Naive thymus-derived CD4-positive, alpha-beta T cell (primary cell): ENCODE data around the gene STON2. TPM values are rescaled to one million over a fixed set of nuclear protein-coding genes. Genes with fewer than 3 reads are reported as not detected.
A peak's percentile ranks its signal among the peaks of the same experiment; 100 is the strongest.

Experiments
- ATAC-seq: fragments of 150-1000 bp; cut with Tn5 transposase; 2 replicates; pipeline ENCODE4 v1.10.0; 2021; ENCODE audit warnings: mild to moderate bottlenecking, moderate library complexity
- CTCF ChIA-PET: fragments of 350-600 bp; sonication (Branson Sonifier 250); formaldehyde crosslinking; loops from one replicate; lab custom pipeline; 2021; ENCODE audit warnings: antibody characterized with exemption; lab: Charles Lee
- POLR2A ChIA-PET: fragments of 350-600 bp; sonication (Branson Sonifier 250); formaldehyde crosslinking; loops from one replicate; lab custom pipeline; 2021; ENCODE audit warnings: antibody characterized with exemption, inconsistent platforms; lab: Charles Lee
- DNase-seq, 9 donors: peaks; one replicate each; pipeline versions ENCODE4 v3.0.0 to v3.0.0-alpha.2; 2020 to 2022; ENCODE audit warnings: mixed read lengths in 1 of 9
- H3K27ac ChIP-seq: one replicate; pipeline ENCODE4 v1.7.0; 2013; ENCODE audit warnings: mild to moderate bottlenecking, low read depth, low read length, moderate library complexity
- H3K27me3 ChIP-seq, 2 donors: one replicate each; pipeline ENCODE4 v1.7.0; 2013; ENCODE audit warnings: low read length in 2 of 2, mild to moderate bottlenecking in 2 of 2, moderate library complexity in 2 of 2; ENCODE audit not compliant: control insufficient read depth in 2 of 2, insufficient read depth in 2 of 2
- H3K36me3 ChIP-seq, 3 experiments: 1 replicate in 2 of 3; 2 replicates in 1 of 3; pipeline ENCODE4 v1.7.0; 2013; ENCODE audit warnings: low read length in 3 of 3, mild to moderate bottlenecking in 3 of 3, moderate library complexity in 1 of 3; ENCODE audit not compliant: insufficient read depth in 3 of 3, control insufficient read depth in 2 of 3
- H3K4me1 ChIP-seq, 2 donors: one replicate each; pipeline ENCODE4 v1.7.0; 2013; ENCODE audit warnings: low read length in 2 of 2, mild to moderate bottlenecking in 2 of 2, moderate library complexity in 1 of 2; ENCODE audit not compliant: control insufficient read depth in 2 of 2, insufficient read depth in 2 of 2
- H3K4me3 ChIP-seq: 2 replicates; pipeline ENCODE4 v1.7.0; 2013; ENCODE audit warnings: mild to moderate bottlenecking, low read length
- H3K9me3 ChIP-seq, 3 experiments: 1 replicate in 2 of 3; 2 replicates in 1 of 3; pipeline ENCODE4 v1.7.0; 2013; ENCODE audit warnings: low read length in 3 of 3; ENCODE audit not compliant: control insufficient read depth in 2 of 3
- H3K27ac Mint-ChIP-seq, 9 donors: one replicate each; pipeline ENCODE4 v1.8.0; 2020 to 2022; ENCODE audit warnings: mixed read lengths in 9 of 9, mild to moderate bottlenecking in 8 of 9, moderate library complexity in 5 of 9, inconsistent platforms in 2 of 9
- H3K27me3 Mint-ChIP-seq, 5 donors: one replicate each; pipeline ENCODE4 v1.8.0; 2021 to 2022; ENCODE audit warnings: mixed read lengths in 5 of 5, mild to moderate bottlenecking in 1 of 5
- H3K36me3 Mint-ChIP-seq, 5 donors: one replicate each; pipeline ENCODE4 v1.8.0; 2020 to 2022; ENCODE audit warnings: mixed read lengths in 5 of 5, mild to moderate bottlenecking in 3 of 5, inconsistent platforms in 1 of 5
- H3K4me1 Mint-ChIP-seq, 7 donors: one replicate each; pipeline ENCODE4 v1.8.0; 2020 to 2022; ENCODE audit warnings: mixed read lengths in 7 of 7, mild to moderate bottlenecking in 3 of 7, inconsistent platforms in 1 of 7
- H3K4me3 Mint-ChIP-seq, 10 donors: one replicate each; pipeline ENCODE4 v1.8.0; 2020 to 2022; ENCODE audit warnings: mild to moderate bottlenecking in 10 of 10, mixed read lengths in 10 of 10, moderate library complexity in 6 of 10, inconsistent platforms in 2 of 10
- H3K9me3 Mint-ChIP-seq, 11 donors: one replicate each; pipeline ENCODE4 v1.8.0; 2020 to 2022; ENCODE audit warnings: mixed read lengths in 11 of 11, mild to moderate bottlenecking in 4 of 11, inconsistent platforms in 1 of 11, moderate library complexity in 1 of 11
- intact Hi-C, 2 donors: fragments of 100-400 bp; cut with micrococcal nuclease; formaldehyde crosslinking; loops; one replicate each; pipeline ENCODE4 v1.15.1; 2023
- polyA plus RNA-seq, 2 donors: library from polyadenylated mRNA; unstranded; fragments of 300-500 nt; fragmentation: Illumina TruSeq; gene quantifications; one replicate each; pipeline ENCODE4 v1.2.3, GENCODE V29; 2021
- total RNA-seq, 6 experiments: library from RNA in 5 of 6; stranded (reverse) in 5 of 6; gene quantifications; 1 replicate in 5 of 6; 2 replicates in 1 of 6; pipeline ENCODE4 v1.2.3 and lab custom pipeline; 2021 to 2026

STON2 gene
- total and polyA plus RNA-seq, 7 experiments from 2014 or later: 0.19 to 3.4 (median 0.65) TPM; not detected in 4

DNA sequence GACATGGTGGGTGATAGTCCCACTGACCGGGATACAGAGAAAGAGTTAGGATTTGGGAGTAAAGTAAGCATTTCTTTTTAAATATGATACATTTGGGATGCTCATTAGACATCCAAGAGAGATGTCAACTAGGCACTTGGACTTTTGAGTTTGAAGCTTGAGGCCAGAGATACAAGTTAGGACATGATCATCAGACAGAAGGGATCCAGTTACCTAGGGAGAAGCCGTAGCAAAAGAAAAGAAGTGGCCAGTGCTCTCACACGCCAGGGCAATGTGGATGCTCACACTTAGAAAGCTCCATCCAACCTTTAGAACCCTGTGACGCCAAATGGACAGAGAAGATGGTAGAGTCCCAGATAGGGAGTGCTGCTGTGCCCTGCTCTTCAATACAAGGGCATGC, 14.0 kb upstream of the STON2 start:
- ChIA-PET CTCF (no interaction called here), POLR2A (interaction anchor here (0.6 kb wide), 1 partner anchor 191 kb away, joined by 3 read pairs; no protein-coding TSS in a partner anchor)
- Histone ChIP-seq H3K9me3 (no peaks in the 10 kb centered on the region), H3K4me1 (no peaks in the 10 kb centered on the region), H3K27ac (no peak overlapping the region), H3K4me3 (no peak overlapping the region), H3K27me3 (no peaks in the 10 kb centered on the region), H3K36me3 (no peaks in the 10 kb centered on the region)
- H3K27me3 Mint-ChIP-seq: peaks cover 4 to 22% (median 8%) of the 10 kb centered on the region in 5 donors
- intact Hi-C loops: no loop called here
- H3K36me3 Mint-ChIP-seq: peaks cover 0 to 9% (median 0%) of the 10 kb centered on the region in 5 donors
- H3K4me3 Mint-ChIP-seq: no peak overlapping the region
- no peak overlapping the region for H3K27ac Mint-ChIP-seq
- H3K4me1 Mint-ChIP-seq: peaks cover 0 to 3% (median 0%) of the 10 kb centered on the region in 7 donors
- ATAC-seq (no peak), DNase-seq (no peak)
- peaks cover 0 to 13% (median 4%) of the 10 kb centered on the region in 11 donors for H3K9me3 Mint-ChIP-seq

- ATAC-seq: no peak
- Histone ChIP-seq H3K27me3 (no peaks in the 10 kb centered on the region), H3K4me3 (no peak overlapping the region), H3K36me3 (no peaks in the 10 kb centered on the region), H3K9me3 (no peaks in the 10 kb centered on the region), H3K4me1 (no peaks in the 10 kb centered on the region), H3K27ac (no peak overlapping the region)
- Mint-ChIP-seq H3K36me3 (peaks cover 0 to 9% (median 0%) of the 10 kb centered on the region in 5 donors), H3K9me3 (peaks cover 0 to 10% (median 4%) of the 10 kb centered on the region in 11 donors), H3K4me3 (no peak overlapping the region), H3K27me3 (peaks cover 5 to 25% (median 8%) of the 10 kb centered on the region in 5 donors), H3K27ac (no peak overlapping the region), H3K4me1 (peaks cover 0 to 3% (median 0%) of the 10 kb centered on the region in 7 donors)
- intact Hi-C loops: no loop called here
- ChIA-PET CTCF (no interaction called here), POLR2A (no interaction called here)
- DNase-seq: no peak
Measured at GRCh38 chr14:81412779-81413178, 12.7 kb upstream of the STON2 start.

DNA sequence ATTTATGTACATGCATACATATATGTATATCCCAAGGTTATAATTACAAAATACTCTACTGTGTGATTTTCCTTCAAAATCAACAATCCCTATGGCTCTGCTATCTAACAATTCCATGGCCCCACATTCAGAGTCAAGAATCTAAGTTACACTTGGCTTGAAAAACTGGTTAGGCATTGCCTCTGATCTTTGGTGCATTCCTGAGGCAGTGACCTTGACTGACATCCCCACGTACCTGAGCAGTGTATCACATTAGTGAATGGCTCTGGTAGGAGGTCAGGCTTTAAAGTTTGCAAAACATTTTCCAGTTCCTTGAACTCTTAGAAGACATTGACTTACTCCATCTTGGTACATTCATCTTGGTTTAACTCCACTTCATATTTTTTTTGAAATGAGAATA, 8.5 kb upstream of the STON2 start:
- no peaks in the 10 kb centered on the region for H3K36me3 ChIP-seq
- Mint-ChIP-seq H3K27me3 (peaks cover 18 to 32% (median 21%) of the 10 kb centered on the region in 5 donors), H3K4me3 (no peak overlapping the region), H3K4me1 (no peaks in the 10 kb centered on the region), H3K9me3 (peaks cover 0 to 13% (median 2%) of the 10 kb centered on the region in 11 donors), H3K36me3 (peaks cover 0 to 6% (median 0%) of the 10 kb centered on the region in 5 donors), H3K27ac (no peak overlapping the region)
- H3K9me3 ChIP-seq: no peaks in the 10 kb centered on the region
- ChIA-PET CTCF (no interaction called here), POLR2A (no interaction called here)
- no peak overlapping the region for H3K27ac ChIP-seq
- DNase-seq (no peak), ATAC-seq (no peak)
- H3K27me3 ChIP-seq: no peaks in the 10 kb centered on the region
- H3K4me1 ChIP-seq: no peaks in the 10 kb centered on the region
- intact Hi-C loops: no loop called here
- no peak overlapping the region for H3K4me3 ChIP-seq

DNA sequence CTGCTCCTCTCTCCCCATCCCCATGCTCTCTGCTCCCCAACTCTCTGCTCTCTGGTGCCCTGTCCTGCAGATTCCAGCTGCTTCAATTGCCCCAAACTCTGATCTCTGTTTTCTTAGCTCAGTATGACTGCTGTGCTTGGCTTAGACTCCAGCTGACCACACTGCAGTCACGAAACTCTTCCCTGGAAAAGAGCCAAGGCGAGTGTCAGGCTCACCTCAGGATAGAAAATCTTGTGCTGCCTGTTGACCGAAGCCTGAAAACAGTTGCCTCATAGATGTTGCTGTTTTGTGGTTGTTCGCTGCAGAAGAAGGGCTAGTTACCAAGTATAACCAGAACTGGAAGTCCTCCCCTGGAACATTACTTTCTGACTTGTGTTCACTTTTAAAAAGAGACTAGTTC, 6.7 kb upstream of the STON2 start:
- H3K4me3 ChIP-seq: no peak overlapping the region
- no peak for ATAC-seq
- H3K36me3 ChIP-seq: no peaks in the 10 kb centered on the region
- H3K9me3 ChIP-seq: no peaks in the 10 kb centered on the region
- H3K4me1 ChIP-seq: no peaks in the 10 kb centered on the region
- DNase-seq: no peak
- Mint-ChIP-seq H3K27me3 (peaks cover 19 to 41% (median 22%) of the 10 kb centered on the region in 5 donors), H3K4me1 (peaks cover 0 to 5% (median 0%) of the 10 kb centered on the region in 7 donors), H3K4me3 (no peak overlapping the region), H3K36me3 (peaks cover 0 to 6% (median 0%) of the 10 kb centered on the region in 5 donors), H3K27ac (no peak overlapping the region), H3K9me3 (peaks cover 0 to 13% (median 2%) of the 10 kb centered on the region in 11 donors)
- CTCF ChIA-PET: no interaction called here
- no peak overlapping the region for H3K27ac ChIP-seq
- H3K27me3 ChIP-seq: no peaks in the 10 kb centered on the region
- intact Hi-C loops: no loop called here
- POLR2A ChIA-PET: no interaction called here

DNA sequence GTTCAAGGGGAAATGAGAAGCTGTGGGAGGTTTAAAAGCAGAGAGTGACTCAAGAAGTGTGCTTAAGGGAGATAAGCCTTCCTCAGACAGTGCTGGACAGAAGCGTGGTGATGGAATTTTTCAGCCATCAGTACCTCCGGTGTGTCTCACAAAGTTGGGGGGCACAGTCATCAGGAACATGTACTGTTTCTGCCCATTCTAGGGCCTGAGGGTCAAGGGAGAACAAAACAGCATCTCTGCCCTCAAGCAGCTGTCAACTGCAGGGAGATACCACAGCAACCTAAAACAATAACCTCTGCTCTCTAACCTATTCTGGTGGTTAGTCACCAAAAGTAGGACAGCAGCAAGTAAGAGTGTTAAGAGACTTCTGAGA, 2.0 kb upstream of the STON2 start:
- Mint-ChIP-seq H3K9me3 (peaks cover 0 to 13% (median 3%) of the 10 kb centered on the region in 11 donors), H3K4me3 (no peak overlapping the region), H3K27me3 (peaks cover 11 to 41% (median 16%) of the 10 kb centered on the region in 5 donors), H3K4me1 (peaks cover 0 to 29% (median 0%) of the 10 kb centered on the region in 7 donors), H3K36me3 (no peaks in the 10 kb centered on the region), H3K27ac (no peak overlapping the region)
- intact Hi-C loops: no loop called here
- ChIA-PET POLR2A (no interaction called here), CTCF (no interaction called here)
- DNase-seq (no peak), ATAC-seq (peak; percentile 26)
- Histone ChIP-seq H3K9me3 (no peaks in the 10 kb centered on the region), H3K27me3 (no peaks in the 10 kb centered on the region), H3K27ac (no peak overlapping the region), H3K4me1 (no peaks in the 10 kb centered on the region), H3K4me3 (no peak overlapping the region), H3K36me3 (no peaks in the 10 kb centered on the region)

GRCh38 chr14:81401420-81402122, 1.4 kb upstream of the STON2 start:
- ATAC-seq (peak; percentile 54), DNase-seq (no peak)
- Mint-ChIP-seq H3K27ac (peak overlapping the region in 1 of 9 donors; percentile 1), H3K4me3 (no peak overlapping the region), H3K9me3 (peaks cover 0 to 13% (median 3%) of the 10 kb centered on the region in 11 donors), H3K36me3 (no peaks in the 10 kb centered on the region), H3K27me3 (peaks cover 7 to 36% (median 14%) of the 10 kb centered on the region in 5 donors), H3K4me1 (peaks cover 0 to 29% (median 0%) of the 10 kb centered on the region in 7 donors)
- CTCF ChIA-PET: no interaction called here
- Histone ChIP-seq H3K4me1 (no peaks in the 10 kb centered on the region), H3K27ac (no peak overlapping the region), H3K27me3 (no peaks in the 10 kb centered on the region), H3K4me3 (no peak overlapping the region), H3K9me3 (no peaks in the 10 kb centered on the region), H3K36me3 (no peaks in the 10 kb centered on the region)
- intact Hi-C loops: no loop called here
- POLR2A ChIA-PET: no interaction called here

DNA sequence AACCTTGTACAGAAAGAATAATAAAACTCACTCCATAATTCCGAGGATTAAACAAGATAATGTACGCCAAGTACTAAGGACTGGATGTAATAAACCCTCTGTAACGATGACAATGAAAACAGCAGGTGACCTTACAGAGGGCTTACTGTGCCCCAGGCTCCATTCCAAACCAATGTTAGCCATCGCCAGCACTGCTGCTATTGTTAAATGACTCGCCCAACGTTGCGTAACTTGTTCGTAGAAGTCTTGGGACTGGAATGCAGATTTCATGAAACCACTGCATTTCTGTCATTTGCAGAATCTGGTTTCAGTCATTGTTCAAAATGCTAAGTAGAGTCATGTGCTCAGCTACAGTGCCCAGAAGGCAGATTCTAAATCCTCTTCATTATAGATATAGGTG, 728 bp upstream of the STON2 start:
- Histone ChIP-seq H3K4me3 (no peak overlapping the region), H3K4me1 (no peaks in the 10 kb centered on the region), H3K9me3 (no peaks in the 10 kb centered on the region), H3K36me3 (no peaks in the 10 kb centered on the region), H3K27ac (no peak overlapping the region), H3K27me3 (no peaks in the 10 kb centered on the region)
- Mint-ChIP-seq H3K4me1 (peaks cover 0 to 29% (median 0%) of the 10 kb centered on the region in 7 donors), H3K27ac (no peak overlapping the region), H3K4me3 (no peak overlapping the region), H3K9me3 (peaks cover 0 to 11% (median 3%) of the 10 kb centered on the region in 11 donors), H3K36me3 (no peaks in the 10 kb centered on the region), H3K27me3 (peaks cover 7 to 31% (median 14%) of the 10 kb centered on the region in 5 donors)
- intact Hi-C loops: no loop called here
- ATAC-seq: peak; percentile 47
- CTCF ChIA-PET: no interaction called here
- POLR2A ChIA-PET: interaction anchor here (0.5 kb wide), 1 partner anchor 9 kb away, joined by 3 read pairs; no protein-coding TSS in a partner anchor
- DNase-seq: no peak
